ENCODE data around the gene PDE6B.
"Not testable (repeated sequence)": the region's sequence is repeated elsewhere in the genome, so short reads cannot be mapped to it uniquely, and the experiment has no call there.

Gene PDE6B

GRCh38 chr4:634599-634985 is 9.2 kb downstream of the PDE6B start:
- TF ChIP-seq, protein P1, sequence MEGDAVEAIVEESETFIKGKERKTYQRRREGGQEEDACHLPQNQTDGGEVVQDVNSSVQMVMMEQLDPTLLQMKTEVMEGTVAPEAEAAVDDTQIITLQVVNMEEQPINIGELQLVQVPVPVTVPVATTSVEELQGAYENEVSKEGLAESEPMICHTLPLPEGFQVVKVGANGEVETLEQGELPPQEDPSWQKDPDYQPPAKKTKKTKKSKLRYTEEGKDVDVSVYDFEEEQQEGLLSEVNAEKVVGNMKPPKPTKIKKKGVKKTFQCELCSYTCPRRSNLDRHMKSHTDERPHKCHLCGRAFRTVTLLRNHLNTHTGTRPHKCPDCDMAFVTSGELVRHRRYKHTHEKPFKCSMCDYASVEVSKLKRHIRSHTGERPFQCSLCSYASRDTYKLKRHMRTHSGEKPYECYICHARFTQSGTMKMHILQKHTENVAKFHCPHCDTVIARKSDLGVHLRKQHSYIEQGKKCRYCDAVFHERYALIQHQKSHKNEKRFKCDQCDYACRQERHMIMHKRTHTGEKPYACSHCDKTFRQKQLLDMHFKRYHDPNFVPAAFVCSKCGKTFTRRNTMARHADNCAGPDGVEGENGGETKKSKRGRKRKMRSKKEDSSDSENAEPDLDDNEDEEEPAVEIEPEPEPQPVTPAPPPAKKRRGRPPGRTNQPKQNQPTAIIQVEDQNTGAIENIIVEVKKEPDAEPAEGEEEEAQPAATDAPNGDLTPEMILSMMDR (IDR thresholded peaks at IDR 0.05; ENCODE audit: insufficient read depth, low read length, poor library complexity, severe bottlenecking) = no peak
- no peak for TF ChIP-seq EZH2phosphoT487 (conservative IDR thresholded peaks at IDR 0.05; ENCODE audit: low read length)
- Histone ChIP-seq H3K79me2 (ENCODE audit: insufficient read depth, low read length) (no peaks in the 10 kb centered on the region), H3K27ac (ENCODE audit: low read depth, low read length) (no peak overlapping the region), H3K9me3 (ENCODE audit: insufficient read depth, low read length) (no peaks in the 10 kb centered on the region), H3K9ac (ENCODE audit: low read length) (no peak overlapping the region), H3K9me2 (replicated peaks; ENCODE audit: insufficient read depth, low read length) (no peaks in the 10 kb centered on the region), H3K4me2 (ENCODE audit: low read depth, low read length, poor library complexity, severe bottlenecking) (no peak overlapping the region), H4K20me1 (ENCODE audit: low read depth, low read length) (no peaks in the 10 kb centered on the region), H3K36me3 (ENCODE audit: low read length) (no peaks in the 10 kb centered on the region), H2AFZ (ENCODE audit: low read depth, low read length, severe bottlenecking) (no peak overlapping the region), H3K27me3 (ENCODE audit: low read length) (no peaks in the 10 kb centered on the region), H3K4me3 (ENCODE audit: insufficient read depth, low read length, poor library complexity, severe bottlenecking) (no peak overlapping the region), H3F3A (ENCODE audit: insufficient read depth) (no peaks in the 10 kb centered on the region)

- not testable (repeated sequence) for H3K27ac ChIP-seq (ENCODE audit: low read depth, low read length); H3K4me2 ChIP-seq (ENCODE audit: low read depth, low read length, poor library complexity, severe bottlenecking)
Measured at GRCh38 chr4:635066-635835, 9.9 kb downstream of the PDE6B start.

GRCh38 chr4:635851-636627 is 10.7 kb downstream of the PDE6B start:
- no peak overlapping the region for H3K27ac ChIP-seq (ENCODE audit: low read depth, low read length)
- no peak overlapping the region for H3K4me2 ChIP-seq (ENCODE audit: low read depth, low read length, poor library complexity, severe bottlenecking)
- no peaks in the 10 kb centered on the region for H3K27me3 ChIP-seq (ENCODE audit: low read length)

More at GRCh38 chr4:635066-635835, 9.9 kb downstream of the PDE6B start:
- not testable (repeated sequence) for H3K27me3 ChIP-seq (ENCODE audit: low read length); H3K4me3 ChIP-seq (ENCODE audit: insufficient read depth, low read length, poor library complexity, severe bottlenecking); H3F3A ChIP-seq (ENCODE audit: insufficient read depth); H3K9me3 ChIP-seq (ENCODE audit: insufficient read depth, low read length); H4K20me1 ChIP-seq (ENCODE audit: low read depth, low read length); H3K36me3 ChIP-seq (ENCODE audit: low read length); H3K9me2 ChIP-seq (replicated peaks; ENCODE audit: insufficient read depth, low read length); H2AFZ ChIP-seq (ENCODE audit: low read depth, low read length, severe bottlenecking); H3K79me2 ChIP-seq (ENCODE audit: insufficient read depth, low read length); H3K9ac ChIP-seq (ENCODE audit: low read length)

More at GRCh38 chr4:635851-636627, 10.7 kb downstream of the PDE6B start:
- no peak overlapping the region for H3K9ac ChIP-seq (ENCODE audit: low read length)
- no peaks in the 10 kb centered on the region for H3K9me3 ChIP-seq (ENCODE audit: insufficient read depth, low read length)
- no peaks in the 10 kb centered on the region for H4K20me1 ChIP-seq (ENCODE audit: low read depth, low read length)
- H2AFZ ChIP-seq (ENCODE audit: low read depth, low read length, severe bottlenecking) = no peak overlapping the region
- TF ChIP-seq, protein P1 (IDR thresholded peaks at IDR 0.05; ENCODE audit: insufficient read depth, low read length, poor library complexity, severe bottlenecking) = no peak
- no peak for TF ChIP-seq EZH2phosphoT487 (conservative IDR thresholded peaks at IDR 0.05; ENCODE audit: low read length)
- no peaks in the 10 kb centered on the region for H3K9me2 ChIP-seq (replicated peaks; ENCODE audit: insufficient read depth, low read length)
- no peak overlapping the region for H3K4me3 ChIP-seq (ENCODE audit: insufficient read depth, low read length, poor library complexity, severe bottlenecking)
- H3F3A ChIP-seq (ENCODE audit: insufficient read depth) = no peaks in the 10 kb centered on the region
- no peaks in the 10 kb centered on the region for H3K79me2 ChIP-seq (ENCODE audit: insufficient read depth, low read length)
- H3K36me3 ChIP-seq (ENCODE audit: low read length) = no peaks in the 10 kb centered on the region
